Measurements from ENCODE around the gene ADGRD1. TPM values are rescaled to one million over a fixed set of nuclear protein-coding genes. Genes with fewer than 3 reads are reported as not detected.
"Not testable (repeated sequence)": the region's sequence is repeated elsewhere in the genome, so short reads cannot be mapped to it uniquely, and the experiment has no call there.

ADGRD1 gene
- total RNA-seq, 1 experiment from 2014 or later, result not detected

DNA sequence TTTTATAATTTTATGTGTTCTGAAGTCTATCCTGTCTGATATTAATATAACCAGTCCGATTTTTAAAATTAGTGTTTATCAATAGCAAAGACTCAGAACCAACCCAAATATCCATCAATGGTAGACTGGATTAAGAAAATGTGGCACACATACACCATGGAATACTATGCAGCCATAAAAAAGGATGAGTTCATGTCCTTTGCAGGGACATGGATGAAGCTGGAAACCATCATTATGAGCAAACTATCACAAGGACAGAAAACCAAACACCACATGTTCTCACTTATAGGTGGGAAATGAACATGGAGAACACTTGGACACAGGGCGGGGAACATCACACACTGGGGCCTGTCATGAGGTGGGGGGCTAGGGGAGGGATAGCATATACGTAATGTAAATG is 16.2 kb upstream of the ADGRD1 start:
- not testable (repeated sequence) for DNase-seq (ENCODE audit: low read depth)

DNA sequence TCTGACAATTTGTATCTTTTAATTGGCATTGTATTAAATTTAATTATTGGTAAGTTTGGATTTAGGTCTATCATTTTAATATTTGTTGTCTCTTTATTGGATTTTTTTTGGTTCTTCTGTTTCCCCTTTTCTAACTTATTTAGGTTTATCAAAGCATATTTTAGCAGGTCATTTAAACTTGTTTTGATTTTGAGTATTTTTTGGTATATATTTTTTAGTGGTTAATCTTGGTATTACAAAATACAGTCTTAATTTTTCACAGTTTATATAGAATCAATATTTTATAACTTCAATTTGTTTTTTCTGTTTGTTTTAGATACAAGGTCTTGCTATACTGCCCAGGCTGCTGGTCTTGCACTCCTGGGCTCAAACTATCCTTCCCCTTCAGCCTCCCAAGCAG is 15.5 kb upstream of the ADGRD1 start:
- DNase-seq (ENCODE audit: low read depth), result no peak

DNA sequence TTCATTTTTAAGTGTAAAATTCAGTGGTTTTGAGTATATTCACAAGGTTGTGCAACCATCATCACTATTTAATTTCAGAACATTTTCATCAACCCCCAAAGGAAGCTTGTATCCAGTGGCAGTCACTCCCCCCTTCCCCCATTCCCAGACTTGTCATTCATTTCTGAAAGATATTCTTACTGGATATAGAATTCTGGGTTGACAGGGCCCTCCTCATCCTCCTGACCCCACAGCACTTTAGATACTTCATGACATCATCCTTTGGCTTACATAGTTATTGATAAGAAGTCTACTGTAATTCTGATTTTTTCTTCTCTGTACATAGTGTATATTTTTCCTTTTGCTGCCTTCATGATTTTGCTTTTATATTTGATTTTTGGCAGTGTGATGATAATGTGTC is 8.8 kb upstream of the ADGRD1 start:
- DNase-seq (ENCODE audit: low read depth), result no peak

- DNase-seq (ENCODE audit: low read depth), result no peak
These were observed 7.8 kb upstream of the ADGRD1 start for GRCh38 chr12:130945786-130946492.

GRCh38 chr12:130947028-130947613 is 6.6 kb upstream of the ADGRD1 start:
- DNase-seq (ENCODE audit: low read depth), result no peak

DNA sequence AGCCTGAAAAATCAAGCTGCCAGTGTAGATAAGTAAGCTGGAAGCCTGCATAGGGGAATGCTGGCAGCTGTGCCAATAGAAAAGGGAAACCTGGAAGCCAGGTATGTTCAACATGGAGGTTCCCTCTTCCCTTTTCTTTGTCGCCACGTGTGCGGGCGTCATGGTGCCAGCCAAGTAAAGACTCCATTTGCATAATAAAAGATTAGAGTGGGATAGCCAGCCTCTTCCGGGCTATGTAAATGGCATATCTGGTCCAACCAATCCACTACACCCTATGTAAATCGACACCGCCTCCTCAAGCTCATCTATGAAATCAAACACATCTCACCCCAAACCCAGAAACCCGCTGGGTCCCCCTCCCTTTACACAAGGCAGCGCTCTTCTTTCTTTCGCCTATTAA is 5.6 kb upstream of the ADGRD1 start:
- DNase-seq (ENCODE audit: low read depth), result no peak

DNA sequence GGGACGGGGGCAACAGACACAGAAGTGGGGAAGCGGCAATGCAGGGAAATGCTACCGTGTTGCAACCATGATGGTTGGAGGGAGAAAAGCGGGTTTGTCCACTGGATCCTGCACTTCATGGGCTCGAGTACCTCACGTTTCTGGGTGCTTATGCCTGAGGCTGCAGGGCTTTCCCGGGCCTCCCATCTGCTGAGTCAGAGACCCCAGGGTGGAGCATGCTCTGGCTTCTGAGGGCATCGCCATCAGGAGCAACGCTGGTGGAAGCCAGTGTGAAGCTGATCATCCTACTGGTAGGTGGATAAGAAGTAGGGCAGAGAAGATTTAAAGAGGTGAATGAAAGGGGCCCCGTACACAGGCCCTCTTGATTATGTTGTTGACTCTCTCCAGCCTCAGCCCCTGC is 5.0 kb upstream of the ADGRD1 start:
- no peak for DNase-seq (ENCODE audit: low read depth)

DNA sequence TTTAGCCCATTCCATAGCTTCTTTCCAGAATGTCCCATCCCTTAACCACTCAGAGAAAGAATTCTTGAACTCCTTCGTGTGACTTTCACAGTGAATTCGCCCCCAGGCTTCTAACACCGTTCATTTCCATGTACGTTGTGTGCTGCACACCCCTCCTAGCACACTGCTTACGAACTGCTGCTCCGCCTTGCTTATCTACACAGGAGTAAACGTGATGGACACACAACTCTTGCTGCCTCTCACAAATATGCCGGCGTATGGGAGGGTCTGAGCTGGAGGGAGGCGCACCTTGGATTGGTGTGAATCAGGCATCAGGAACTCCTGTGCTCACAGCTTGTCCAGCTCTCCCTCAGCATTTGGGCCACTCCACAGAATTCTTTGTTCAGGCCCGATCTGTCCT is 3.9 kb upstream of the ADGRD1 start:
- no peak for DNase-seq (ENCODE audit: low read depth)

- DNase-seq (ENCODE audit: low read depth), result no peak
These were observed 2.1 kb upstream of the ADGRD1 start for GRCh38 chr12:130951636-130952035.

- no peak for DNase-seq (ENCODE audit: low read depth)
These were observed 1.3 kb upstream of the ADGRD1 start for GRCh38 chr12:130952171-130952954.

DNA sequence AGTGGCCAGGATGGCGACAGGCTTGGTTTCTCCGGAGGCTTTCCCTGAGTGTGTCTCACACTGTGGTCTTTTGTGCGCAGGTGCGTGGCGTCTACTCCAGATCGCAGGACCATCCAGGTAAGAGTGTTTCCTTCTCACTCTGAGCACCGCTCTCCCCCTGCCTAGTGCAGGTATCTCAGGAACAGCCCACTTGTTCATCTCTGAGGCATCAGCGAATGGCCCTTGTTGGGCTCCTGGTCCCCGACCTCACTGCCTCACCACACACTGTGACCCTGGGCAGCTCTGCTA is 781 bp downstream of the ADGRD1 start:
- DNase-seq (ENCODE audit: low read depth), result no peak

- DNase-seq (ENCODE audit: low read depth), result no peak
These were observed 1.6 kb downstream of the ADGRD1 start for GRCh38 chr12:130955238-130955816.

GRCh38 chr12:130956009-130956408 is 2.3 kb downstream of the ADGRD1 start:
- no peak for DNase-seq (ENCODE audit: low read depth)

DNA sequence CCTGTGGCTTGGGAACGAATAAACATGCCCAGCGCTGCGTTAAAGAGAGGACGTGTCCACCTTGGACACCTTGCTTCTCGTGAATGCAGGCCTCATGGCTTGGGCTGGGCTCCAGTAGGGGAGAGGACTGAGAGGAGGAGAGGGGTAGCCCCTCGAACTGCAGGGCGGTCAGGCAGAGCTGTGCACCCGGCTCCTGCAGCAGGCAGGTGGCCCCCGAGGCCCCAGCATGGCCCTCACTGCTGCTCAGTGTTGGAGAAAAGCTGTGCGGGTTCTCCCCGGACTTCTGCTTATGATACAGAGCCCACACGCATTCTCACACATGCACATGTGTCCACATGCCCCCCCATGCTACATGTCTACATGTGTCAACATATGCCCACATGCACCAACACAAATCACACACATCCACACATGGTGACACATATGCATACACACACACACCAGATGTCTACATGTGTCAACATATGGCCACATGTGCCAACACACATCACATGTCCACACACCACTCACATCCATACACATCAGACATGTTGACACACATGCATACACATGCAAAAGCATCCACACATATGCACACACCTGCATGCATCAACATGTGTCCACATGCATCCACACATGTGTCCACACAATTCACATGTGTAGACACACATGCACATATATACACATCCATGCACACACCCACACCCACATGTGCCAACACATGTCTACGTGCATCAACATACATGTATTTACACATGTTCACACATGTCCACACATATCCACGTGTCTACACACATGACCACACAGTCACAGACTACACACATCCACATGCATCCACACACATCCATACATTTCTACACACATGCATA is 3.0 kb downstream of the ADGRD1 start:
- DNase-seq (ENCODE audit: low read depth), result no peak

- no peak for DNase-seq (ENCODE audit: low read depth)
These were observed 3.6 kb downstream of the ADGRD1 start for GRCh38 chr12:130957304-130957621.

- no peak for DNase-seq (ENCODE audit: low read depth)
These were observed 4.9 kb downstream of the ADGRD1 start for GRCh38 chr12:130958557-130959140.

DNA sequence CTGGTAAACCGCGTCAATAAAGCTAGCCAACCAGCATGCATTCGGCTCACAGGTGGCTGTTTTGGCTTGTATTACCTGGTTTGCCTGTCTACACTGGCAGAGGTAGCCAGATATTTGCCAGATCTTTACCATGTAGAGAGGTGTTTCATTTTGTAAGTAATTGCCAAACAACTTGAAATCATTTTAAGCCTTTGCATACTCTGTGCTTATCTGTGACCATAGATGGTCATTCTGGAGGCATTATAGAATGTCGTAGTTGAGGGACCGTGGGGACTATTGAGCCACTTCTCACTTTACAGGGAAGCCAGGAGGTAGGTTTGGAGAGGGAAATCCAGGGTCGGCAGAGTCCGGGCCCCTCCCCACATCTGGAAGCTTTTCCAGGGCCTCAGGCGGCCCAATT is 5.9 kb downstream of the ADGRD1 start:
- no peak for DNase-seq (ENCODE audit: low read depth)

DNA sequence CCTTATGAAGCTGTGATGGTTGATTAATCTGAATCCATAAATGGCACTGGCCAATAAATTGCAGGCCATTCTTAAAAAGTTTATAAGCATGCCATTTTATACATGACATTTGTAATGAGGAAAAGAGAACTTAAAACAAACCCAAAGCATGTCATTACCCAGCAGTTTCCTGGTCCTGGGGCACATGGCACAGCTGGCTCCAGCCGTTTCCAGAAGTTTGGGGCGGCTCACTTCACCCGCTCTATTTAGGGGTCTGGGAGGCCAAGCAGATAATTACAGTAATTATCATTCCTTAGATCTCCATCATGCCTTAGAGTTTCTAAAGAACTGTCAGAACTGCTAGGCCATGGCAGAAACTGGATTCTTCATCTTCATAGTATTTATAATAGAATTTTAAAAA is 6.4 kb downstream of the ADGRD1 start:
- no peak for DNase-seq (ENCODE audit: low read depth)

GRCh38 chr12:130960787-130961186 is 7.1 kb downstream of the ADGRD1 start:
- no peak for DNase-seq (ENCODE audit: low read depth)

GRCh38 chr12:130961921-130962451 is 8.3 kb downstream of the ADGRD1 start:
- DNase-seq (ENCODE audit: low read depth), result no peak

DNA sequence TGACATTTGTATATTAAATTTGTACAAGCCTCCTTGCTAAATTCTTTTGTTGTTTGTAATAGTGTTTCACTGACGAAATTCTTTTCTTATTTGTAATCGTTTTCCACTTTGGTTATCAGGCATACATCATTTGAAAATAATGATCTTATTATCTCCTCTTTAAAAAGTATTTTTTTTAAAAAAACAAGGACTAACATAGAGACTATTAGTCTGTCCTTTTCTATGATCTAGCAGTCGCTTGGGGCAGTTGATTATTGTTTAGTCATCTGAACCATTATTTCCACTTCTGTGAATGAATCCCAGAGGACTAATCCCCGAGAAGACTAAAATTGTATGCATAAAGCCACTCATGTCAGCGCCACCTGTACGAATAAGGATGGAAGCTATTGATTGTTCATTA is 11.5 kb downstream of the ADGRD1 start:
- no peak for DNase-seq (ENCODE audit: low read depth)

DNA sequence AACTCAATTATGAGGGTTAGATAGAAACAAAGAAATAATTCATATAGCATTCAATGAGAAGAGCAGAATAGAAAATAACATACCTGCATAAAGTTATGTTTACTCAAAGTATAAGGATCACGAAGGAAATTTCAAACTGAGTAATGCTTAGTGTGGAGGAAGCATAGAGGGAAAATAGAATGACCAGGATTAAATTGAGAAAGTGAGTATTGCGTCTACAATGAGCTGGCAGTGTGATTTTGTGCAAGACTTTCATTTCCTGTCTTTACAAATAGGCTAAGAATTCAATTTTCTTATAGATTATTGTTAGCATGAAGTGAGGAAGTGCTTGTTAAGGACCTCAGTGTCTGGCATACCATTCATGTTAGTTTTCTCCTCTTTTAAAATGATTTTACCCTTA is 12.0 kb downstream of the ADGRD1 start:
- no peak for DNase-seq (ENCODE audit: low read depth)
